ENCODE data around the gene ASMTL. TPM values are rescaled to one million over a fixed set of nuclear protein-coding genes. Genes with fewer than 3 reads are reported as not detected.
A peak's percentile ranks its signal among the peaks of the same experiment; 100 is the strongest.

ASMTL gene
- total and polyA plus RNA-seq, 2 of the 13 experiments (the other 11 are each of a cell fraction or from before 2014, with no cell fraction given) = 5.6 to 16.3 TPM

DNA sequence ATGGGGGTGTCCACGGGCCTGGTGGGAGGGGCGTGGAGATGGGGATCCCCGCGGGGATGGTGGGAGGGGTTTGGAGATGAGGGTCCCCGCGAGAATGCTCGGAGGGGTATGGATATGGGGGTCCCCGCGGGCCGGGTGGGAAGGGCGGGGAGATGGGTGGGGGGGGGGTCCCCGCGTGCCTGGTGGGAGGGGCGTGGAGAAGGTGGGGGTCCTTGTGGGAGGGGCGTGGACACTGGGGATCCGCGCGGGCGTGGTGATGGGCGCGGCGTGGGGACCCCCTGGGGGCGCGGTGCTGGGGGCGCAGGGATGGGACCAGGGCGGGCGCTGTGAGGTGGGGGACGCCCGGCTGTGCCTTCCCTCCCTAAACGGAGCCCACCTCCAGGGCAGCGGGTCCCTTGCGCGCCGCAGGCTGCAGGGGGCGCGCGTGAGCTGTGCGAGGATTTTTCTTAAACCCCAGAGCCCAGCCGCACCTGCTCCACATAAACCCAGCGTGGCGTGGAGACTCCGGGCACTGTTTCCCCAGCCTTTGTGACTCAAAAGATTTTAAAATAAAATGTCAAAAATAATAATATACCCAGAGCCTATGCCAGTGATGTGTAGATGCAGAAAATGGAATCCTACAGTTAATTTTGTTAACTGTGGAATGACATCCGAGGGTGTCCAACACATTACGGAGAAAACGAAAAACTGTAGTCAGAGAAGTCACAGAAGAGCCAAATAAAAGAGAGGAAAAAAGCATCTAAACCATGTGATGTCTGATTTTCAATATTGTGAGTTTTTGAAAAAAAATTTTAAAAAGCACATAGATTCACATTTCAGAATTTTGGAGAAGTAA, 1.5 kb upstream of the ASMTL start (continued):
- TF ChIP-seq ZNF33B (CRISPR knock-in tag; IDR thresholded peaks at IDR 0.05) = no peak
- TF ChIP-seq YEATS4 (CRISPR knock-in tag; IDR thresholded peaks at IDR 0.05; ENCODE audit: borderline replicate concordance) = 0 out of 2 replicates have a peak, but pooled peaks have one; percentile 24
- TF ChIP-seq KAT8 (CRISPR knock-in tag; IDR thresholded peaks at IDR 0.05) = no peak
- TF ChIP-seq, protein P1, sequence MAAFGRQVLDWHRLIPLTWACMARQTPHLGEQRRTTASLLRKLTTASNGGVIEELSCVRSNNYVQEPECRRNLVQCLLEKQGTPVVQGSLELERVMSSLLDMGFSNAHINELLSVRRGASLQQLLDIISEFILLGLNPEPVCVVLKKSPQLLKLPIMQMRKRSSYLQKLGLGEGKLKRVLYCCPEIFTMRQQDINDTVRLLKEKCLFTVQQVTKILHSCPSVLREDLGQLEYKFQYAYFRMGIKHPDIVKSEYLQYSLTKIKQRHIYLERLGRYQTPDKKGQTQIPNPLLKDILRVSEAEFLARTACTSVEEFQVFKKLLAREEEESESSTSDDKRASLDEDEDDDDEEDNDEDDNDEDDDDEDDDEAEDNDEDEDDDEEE (CRISPR knock-in tag; IDR thresholded peaks at IDR 0.05) = no peak
- TF ChIP-seq XRCC5 (optimal IDR thresholded peaks at IDR 0.05; ENCODE audit: low read length) = peak; percentile 64
- no peak for TF ChIP-seq CSRNP1 (CRISPR knock-in tag; IDR thresholded peaks at IDR 0.05)
- TF ChIP-seq ZNF333 (CRISPR knock-in tag; IDR thresholded peaks at IDR 0.05; ENCODE audit: borderline replicate concordance) = no peak
- TF ChIP-seq ZNF792 (CRISPR knock-in tag; IDR thresholded peaks at IDR 0.05) = 0 out of 2 replicates have a peak, but pooled peaks have one; percentile 18
- TF ChIP-seq ZNF713 (CRISPR knock-in tag; IDR thresholded peaks at IDR 0.05) = no peak
- no peak for TF ChIP-seq EED (CRISPR knock-in tag; IDR thresholded peaks at IDR 0.05)
- TF ChIP-seq, protein P2, sequence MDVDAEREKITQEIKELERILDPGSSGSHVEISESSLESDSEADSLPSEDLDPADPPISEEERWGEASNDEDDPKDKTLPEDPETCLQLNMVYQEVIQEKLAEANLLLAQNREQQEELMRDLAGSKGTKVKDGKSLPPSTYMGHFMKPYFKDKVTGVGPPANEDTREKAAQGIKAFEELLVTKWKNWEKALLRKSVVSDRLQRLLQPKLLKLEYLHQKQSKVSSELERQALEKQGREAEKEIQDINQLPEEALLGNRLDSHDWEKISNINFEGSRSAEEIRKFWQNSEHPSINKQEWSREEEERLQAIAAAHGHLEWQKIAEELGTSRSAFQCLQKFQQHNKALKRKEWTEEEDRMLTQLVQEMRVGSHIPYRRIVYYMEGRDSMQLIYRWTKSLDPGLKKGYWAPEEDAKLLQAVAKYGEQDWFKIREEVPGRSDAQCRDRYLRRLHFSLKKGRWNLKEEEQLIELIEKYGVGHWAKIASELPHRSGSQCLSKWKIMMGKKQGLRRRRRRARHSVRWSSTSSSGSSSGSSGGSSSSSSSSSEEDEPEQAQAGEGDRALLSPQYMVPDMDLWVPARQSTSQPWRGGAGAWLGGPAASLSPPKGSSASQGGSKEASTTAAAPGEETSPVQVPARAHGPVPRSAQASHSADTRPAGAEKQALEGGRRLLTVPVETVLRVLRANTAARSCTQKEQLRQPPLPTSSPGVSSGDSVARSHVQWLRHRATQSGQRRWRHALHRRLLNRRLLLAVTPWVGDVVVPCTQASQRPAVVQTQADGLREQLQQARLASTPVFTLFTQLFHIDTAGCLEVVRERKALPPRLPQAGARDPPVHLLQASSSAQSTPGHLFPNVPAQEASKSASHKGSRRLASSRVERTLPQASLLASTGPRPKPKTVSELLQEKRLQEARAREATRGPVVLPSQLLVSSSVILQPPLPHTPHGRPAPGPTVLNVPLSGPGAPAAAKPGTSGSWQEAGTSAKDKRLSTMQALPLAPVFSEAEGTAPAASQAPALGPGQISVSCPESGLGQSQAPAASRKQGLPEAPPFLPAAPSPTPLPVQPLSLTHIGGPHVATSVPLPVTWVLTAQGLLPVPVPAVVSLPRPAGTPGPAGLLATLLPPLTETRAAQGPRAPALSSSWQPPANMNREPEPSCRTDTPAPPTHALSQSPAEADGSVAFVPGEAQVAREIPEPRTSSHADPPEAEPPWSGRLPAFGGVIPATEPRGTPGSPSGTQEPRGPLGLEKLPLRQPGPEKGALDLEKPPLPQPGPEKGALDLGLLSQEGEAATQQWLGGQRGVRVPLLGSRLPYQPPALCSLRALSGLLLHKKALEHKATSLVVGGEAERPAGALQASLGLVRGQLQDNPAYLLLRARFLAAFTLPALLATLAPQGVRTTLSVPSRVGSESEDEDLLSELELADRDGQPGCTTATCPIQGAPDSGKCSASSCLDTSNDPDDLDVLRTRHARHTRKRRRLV (CRISPR knock-in tag; IDR thresholded peaks at IDR 0.05) = no peak
- no peak for TF ChIP-seq ZZZ3 (CRISPR knock-in tag; IDR thresholded peaks at IDR 0.05; ENCODE audit: borderline replicate concordance)
- TF ChIP-seq ZNF790 (CRISPR knock-in tag; IDR thresholded peaks at IDR 0.05; ENCODE audit: borderline replicate concordance) = no peak
- TF ChIP-seq RBAK (CRISPR knock-in tag; IDR thresholded peaks at IDR 0.05) = no peak
- TF ChIP-seq ZFP36L2 (CRISPR knock-in tag; IDR thresholded peaks at IDR 0.05) = no peak
- no peak for TF ChIP-seq SSRP1 (CRISPR knock-in tag; IDR thresholded peaks at IDR 0.05)
- TF ChIP-seq ZNF101 (CRISPR knock-in tag; IDR thresholded peaks at IDR 0.05; ENCODE audit: borderline replicate concordance, low read depth) = no peak
- peak in 1 of 2 experiments; percentile 57; a peak in 1 of 4 replicates for TF ChIP-seq KLF16 (CRISPR knock-in tag; IDR thresholded peaks at IDR 0.05)
- TF ChIP-seq, protein P3, sequence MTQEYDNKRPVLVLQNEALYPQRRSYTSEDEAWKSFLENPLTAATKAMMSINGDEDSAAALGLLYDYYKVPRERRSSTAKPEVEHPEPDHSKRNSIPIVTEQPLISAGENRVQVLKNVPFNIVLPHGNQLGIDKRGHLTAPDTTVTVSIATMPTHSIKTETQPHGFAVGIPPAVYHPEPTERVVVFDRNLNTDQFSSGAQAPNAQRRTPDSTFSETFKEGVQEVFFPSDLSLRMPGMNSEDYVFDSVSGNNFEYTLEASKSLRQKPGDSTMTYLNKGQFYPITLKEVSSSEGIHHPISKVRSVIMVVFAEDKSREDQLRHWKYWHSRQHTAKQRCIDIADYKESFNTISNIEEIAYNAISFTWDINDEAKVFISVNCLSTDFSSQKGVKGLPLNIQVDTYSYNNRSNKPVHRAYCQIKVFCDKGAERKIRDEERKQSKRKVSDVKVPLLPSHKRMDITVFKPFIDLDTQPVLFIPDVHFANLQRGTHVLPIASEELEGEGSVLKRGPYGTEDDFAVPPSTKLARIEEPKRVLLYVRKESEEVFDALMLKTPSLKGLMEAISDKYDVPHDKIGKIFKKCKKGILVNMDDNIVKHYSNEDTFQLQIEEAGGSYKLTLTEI (CRISPR knock-in tag; conservative IDR thresholded peaks at IDR 0.05) = no peak
- no peak for TF ChIP-seq ZNF260 (CRISPR knock-in tag; IDR thresholded peaks at IDR 0.05; ENCODE audit: borderline replicate concordance, low read depth)
- TF ChIP-seq ZNF777 (CRISPR knock-in tag; IDR thresholded peaks at IDR 0.05) = 0 out of 2 replicates have a peak, but pooled peaks have one; percentile 30
